ENCODE results near the gene PTPN7. TPM values are rescaled to one million over a fixed set of nuclear protein-coding genes. Genes with fewer than 3 reads are reported as not detected.
A peak's percentile ranks its signal among the peaks of the same experiment; 100 is the strongest.

Gene PTPN7
- total and polyA plus RNA-seq, 10 of the 15 experiments (the other 5 are each of a cell fraction or from before 2014, with no cell fraction given): 7.9 to 117 (median 102) TPM

- TF ChIP-seq ZNF687 (IDR thresholded peaks at IDR 0.05) (peak; percentile 34), CEBPZ (IDR thresholded peaks at IDR 0.05; ENCODE audit: low read depth, low read length) (no peak), FOXK2 (IDR thresholded peaks at IDR 0.05) (no peak), IRF3 (IDR thresholded peaks at IDR 0.05) (no peak), USF2 (IDR thresholded peaks at IDR 0.05; ENCODE audit: borderline replicate concordance, low read depth, low read length) (no peak), NFYB (IDR thresholded peaks at IDR 0.05; ENCODE audit: insufficient read depth, low read depth, low read length) (no peak), STAT3 (IDR thresholded peaks at IDR 0.05; ENCODE audit: low read depth, low read length) (no peak), ATF7 (IDR thresholded peaks at IDR 0.05; ENCODE audit: low read depth) (no peak), CBX3 (IDR thresholded peaks at IDR 0.05; ENCODE audit: borderline replicate concordance, low read depth) (no peak), BRCA1 (IDR thresholded peaks at IDR 0.05; ENCODE audit: low read depth, low read length) (no peak), RBBP5 (conservative IDR thresholded peaks at IDR 0.05) (no peak), SREBF2 (IDR thresholded peaks at IDR 0.05; ENCODE audit: low read length) (no peak), WRNIP1 (IDR thresholded peaks at IDR 0.05; ENCODE audit: borderline replicate concordance, low read depth, low read length) (no peak), KLF5 (IDR thresholded peaks at IDR 0.05; ENCODE audit: partially characterized antibody) (no peak), POLR2AphosphoS5 (IDR thresholded peaks at IDR 0.05; ENCODE audit: low read length) (peak; percentile 19; the same call in 1 of the 2 replicates), PRDM15 (CRISPR knock-in tag; IDR thresholded peaks at IDR 0.05) (no peak), TCF12 (IDR thresholded peaks at IDR 0.05; ENCODE audit: low read depth, low read length) (peak; percentile 92), HDGF (IDR thresholded peaks at IDR 0.05) (0 out of 2 replicates have a peak, but pooled peaks have one; percentile 33)
These were observed at the start of gene PTPN7 (continued) for GRCh38 chr1:202160377-202160940.
